Measurements from ENCODE around the gene RIC3.

DNA sequence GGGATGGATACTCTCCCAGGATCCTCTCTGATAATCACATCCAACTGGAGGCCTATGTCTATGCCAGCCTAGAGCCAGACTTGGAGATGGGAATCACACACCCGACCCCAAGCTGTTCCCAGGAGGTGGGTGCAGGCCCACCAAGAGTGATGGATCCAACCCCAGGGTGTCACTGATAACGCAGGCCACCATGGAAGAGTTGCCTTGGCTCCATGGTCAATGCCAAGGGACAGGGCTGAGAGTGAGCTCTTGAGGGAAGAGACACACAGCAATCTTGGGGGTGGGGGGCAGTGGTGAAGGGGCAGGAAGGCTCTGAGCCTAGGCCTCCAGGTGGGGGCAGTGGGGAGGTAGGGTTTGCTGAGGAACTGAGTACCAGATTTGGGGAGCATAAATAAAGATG lies 70.9 kb downstream of the RIC3 start:
- TF ChIP-seq CTCF (IDR thresholded peaks at IDR 0.05), result no peak
- no peak for TF ChIP-seq POLR2A (IDR thresholded peaks at IDR 0.05)

Data from uterus (tissue), 2 donors.